Effector memory CD4-positive, alpha-beta T cell (primary cell): ENCODE measurements around the gene SORCS2.

Source experiments
- DNase-seq, 3 donors: peaks; one replicate each; pipeline ENCODE4 v3.0.0-alpha.2; 2020
- H3K27ac ChIP-seq: 2 replicates; pipeline ENCODE4 v1.7.0; 2013; ENCODE audit warnings: mild to moderate bottlenecking, low read length, moderate library complexity; ENCODE audit not compliant: insufficient read depth, poor library complexity, severe bottlenecking
- H3K27me3 ChIP-seq: replicated peaks from 2 replicates; pipeline ENCODE4 v1.7.0; 2013; ENCODE audit warnings: mild to moderate bottlenecking, low read length; ENCODE audit not compliant: insufficient read depth, control insufficient read depth, poor library complexity, severe bottlenecking
- H3K36me3 ChIP-seq: 2 replicates; pipeline ENCODE4 v1.7.0; 2013; ENCODE audit warnings: mild to moderate bottlenecking, low read length, moderate library complexity; ENCODE audit not compliant: control insufficient read depth, insufficient read depth
- H3K4me1 ChIP-seq: 2 replicates; pipeline ENCODE4 v1.7.0; 2013; ENCODE audit warnings: low read length, mild to moderate bottlenecking; ENCODE audit not compliant: control insufficient read depth, insufficient read depth, poor library complexity, severe bottlenecking
- H3K4me3 ChIP-seq: 2 replicates; pipeline ENCODE4 v1.7.0; 2013; ENCODE audit warnings: low read length, low read depth, mild to moderate bottlenecking; ENCODE audit not compliant: insufficient read depth, poor library complexity, severe bottlenecking
- H3K9me3 ChIP-seq: 2 replicates; pipeline ENCODE4 v1.7.0; 2013; ENCODE audit warnings: mild to moderate bottlenecking, low read length, moderate library complexity; ENCODE audit not compliant: control insufficient read depth

The SORCS2 gene

DNA sequence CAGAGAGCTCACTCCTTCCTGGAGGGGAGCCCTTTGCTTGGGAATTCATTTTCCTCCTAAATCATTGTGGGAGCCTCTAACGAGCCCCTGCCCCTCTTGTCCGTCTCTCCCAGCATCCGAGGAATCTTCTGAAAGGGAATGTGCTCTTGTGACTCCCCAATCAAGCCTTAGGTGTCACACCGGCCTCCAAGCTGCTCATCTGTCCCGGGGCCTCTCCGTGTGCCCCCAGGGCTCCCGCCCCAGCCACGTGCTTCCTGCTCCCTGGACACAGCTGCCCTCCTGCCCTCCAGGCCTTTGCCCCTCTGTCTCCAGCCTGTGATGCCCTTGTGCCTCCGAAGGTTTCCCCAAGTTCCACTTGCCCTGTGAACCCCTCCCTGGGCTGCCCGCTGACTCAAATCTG lies 507.5 kb downstream of the SORCS2 start:
- H3K36me3 ChIP-seq: no peaks in the 10 kb centered on the region
- H3K4me3 ChIP-seq: no peak overlapping the region
- H3K4me1 ChIP-seq: no peaks in the 10 kb centered on the region
- no peaks in the 10 kb centered on the region for H3K9me3 ChIP-seq
- DNase-seq: no peak
- H3K27ac ChIP-seq: no peak overlapping the region
- H3K27me3 ChIP-seq: no peaks in the 10 kb centered on the region

- Histone ChIP-seq H3K9me3 (no peaks in the 10 kb centered on the region), H3K27me3 (no peaks in the 10 kb centered on the region), H3K4me3 (no peak overlapping the region), H3K4me1 (no peaks in the 10 kb centered on the region), H3K36me3 (no peaks in the 10 kb centered on the region), H3K27ac (no peak overlapping the region)
- DNase-seq: no peak
Observed at GRCh38 chr4:7700665-7701064, 508.3 kb downstream of the SORCS2 start.

- Histone ChIP-seq H3K27me3 (no peaks in the 10 kb centered on the region), H3K9me3 (no peaks in the 10 kb centered on the region), H3K36me3 (no peaks in the 10 kb centered on the region), H3K4me3 (no peak overlapping the region), H3K4me1 (no peaks in the 10 kb centered on the region), H3K27ac (no peak overlapping the region)
- DNase-seq: no peak
Observed at GRCh38 chr4:7701866-7702649, 509.7 kb downstream of the SORCS2 start.

DNA sequence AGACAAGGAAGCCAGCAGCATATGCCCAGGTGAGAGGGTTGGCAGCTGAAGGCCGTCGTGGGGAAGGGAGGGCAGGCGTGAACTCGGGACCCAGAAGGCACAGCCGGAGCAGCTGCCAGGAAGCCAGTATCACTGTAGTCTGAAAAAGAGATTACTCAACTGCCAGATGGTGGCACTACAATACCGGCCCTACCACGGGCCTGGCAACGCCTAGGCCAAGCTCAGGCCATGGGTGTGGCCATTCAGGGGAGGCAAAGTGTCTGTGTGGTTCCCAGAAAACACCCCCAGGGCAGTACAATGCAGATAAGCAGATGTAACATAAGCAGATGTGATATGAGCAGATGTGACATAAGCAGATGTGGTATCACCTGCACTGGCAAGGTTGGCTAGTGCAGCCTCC lies 511.4 kb downstream of the SORCS2 start:
- no peak overlapping the region for H3K4me3 ChIP-seq
- H3K27me3 ChIP-seq: no peaks in the 10 kb centered on the region
- no peak overlapping the region for H3K27ac ChIP-seq
- H3K4me1 ChIP-seq: no peaks in the 10 kb centered on the region
- DNase-seq: no peak
- H3K36me3 ChIP-seq: no peaks in the 10 kb centered on the region
- no peaks in the 10 kb centered on the region for H3K9me3 ChIP-seq

DNA sequence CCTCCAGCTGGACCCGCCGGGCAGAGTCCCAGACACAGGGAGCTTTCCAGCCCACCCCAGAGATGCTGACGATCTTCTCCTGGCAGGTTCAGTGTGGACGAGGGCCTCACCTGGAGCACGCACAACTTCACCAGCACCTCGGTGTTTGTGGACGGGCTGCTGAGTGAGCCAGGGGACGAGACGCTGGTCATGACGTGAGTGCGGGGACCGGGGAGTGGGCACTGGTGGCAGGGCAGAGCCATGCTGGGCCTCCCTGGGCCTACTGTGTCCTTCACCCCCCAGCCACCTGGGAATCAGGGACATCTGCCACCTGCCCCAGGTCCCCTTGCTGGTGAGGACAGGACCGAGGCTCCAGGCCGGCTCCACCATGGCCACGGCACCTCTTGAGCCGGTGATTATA lies 511.8 kb downstream of the SORCS2 start:
- Histone ChIP-seq H3K9me3 (no peaks in the 10 kb centered on the region), H3K4me3 (no peak overlapping the region), H3K4me1 (no peaks in the 10 kb centered on the region), H3K36me3 (no peaks in the 10 kb centered on the region), H3K27ac (no peak overlapping the region), H3K27me3 (no peaks in the 10 kb centered on the region)
- no peak for DNase-seq

DNA sequence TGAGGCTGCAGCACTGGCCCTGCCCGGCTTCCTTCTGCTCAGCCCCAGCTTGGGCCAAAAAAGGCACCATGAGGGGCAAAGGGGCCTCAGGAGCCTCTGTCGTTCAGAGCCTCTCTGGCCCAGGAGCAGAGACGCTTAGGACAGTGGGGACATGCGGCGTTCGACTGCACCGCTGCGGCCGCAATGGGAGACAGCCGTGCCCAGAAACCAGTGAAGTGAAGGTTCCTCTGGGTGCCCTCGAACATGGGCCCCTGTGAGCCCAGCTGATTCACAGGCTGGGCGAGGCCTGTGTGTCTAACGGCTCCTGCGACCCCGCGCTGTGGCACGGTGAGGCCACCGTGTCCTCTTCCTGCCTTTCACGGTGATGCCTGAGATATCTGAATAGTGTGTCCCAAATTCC lies 512.3 kb downstream of the SORCS2 start:
- Histone ChIP-seq H3K27ac (no peak overlapping the region), H3K36me3 (no peaks in the 10 kb centered on the region), H3K4me1 (no peaks in the 10 kb centered on the region), H3K4me3 (no peak overlapping the region), H3K9me3 (no peaks in the 10 kb centered on the region), H3K27me3 (no peaks in the 10 kb centered on the region)
- no peak for DNase-seq

DNA sequence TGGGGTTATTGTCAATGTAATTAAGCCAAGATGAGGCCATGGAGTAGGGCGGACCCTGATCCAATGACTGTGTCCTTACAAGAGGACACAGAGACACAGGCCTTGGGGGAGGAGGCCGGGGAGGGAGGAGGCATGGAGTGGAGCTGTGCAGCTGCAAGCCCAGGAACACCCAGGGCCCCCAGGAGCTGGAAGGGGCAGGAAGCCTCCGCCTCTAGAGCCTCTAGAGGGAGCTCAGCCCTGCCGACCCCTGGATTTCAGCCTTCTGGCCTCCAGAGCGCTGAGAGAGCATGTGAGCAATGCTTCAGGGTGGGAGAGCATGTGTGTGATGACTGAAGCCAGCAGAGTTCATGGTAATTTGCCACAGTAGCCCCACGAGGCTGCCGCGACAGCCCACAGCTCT lies 512.7 kb downstream of the SORCS2 start:
- H3K9me3 ChIP-seq: no peaks in the 10 kb centered on the region
- H3K36me3 ChIP-seq: no peaks in the 10 kb centered on the region
- no peaks in the 10 kb centered on the region for H3K27me3 ChIP-seq
- H3K4me3 ChIP-seq: no peak overlapping the region
- DNase-seq: no peak
- no peaks in the 10 kb centered on the region for H3K4me1 ChIP-seq
- no peak overlapping the region for H3K27ac ChIP-seq

DNA sequence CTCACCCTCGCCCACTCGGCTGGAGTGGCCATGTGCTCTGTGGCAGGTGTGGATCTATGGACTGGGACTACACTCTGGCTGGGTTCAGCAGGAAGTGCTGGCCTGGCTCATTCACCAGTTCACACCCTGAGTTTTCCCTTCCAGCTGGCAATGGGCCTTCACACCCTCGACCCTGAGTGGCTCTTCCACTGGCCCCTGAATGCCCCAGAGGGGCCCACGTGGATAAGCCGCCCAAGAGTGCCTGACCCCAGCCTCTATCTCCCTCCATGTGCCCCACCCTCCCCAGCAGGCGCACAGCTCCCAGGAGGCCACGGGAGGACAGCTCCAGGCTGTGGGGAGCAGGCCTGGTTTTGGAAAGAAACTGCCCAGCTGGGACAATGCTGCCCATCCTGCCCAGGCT lies 513.3 kb downstream of the SORCS2 start:
- Histone ChIP-seq H3K4me3 (no peak overlapping the region), H3K36me3 (no peaks in the 10 kb centered on the region), H3K27me3 (no peaks in the 10 kb centered on the region), H3K27ac (no peak overlapping the region), H3K4me1 (no peaks in the 10 kb centered on the region), H3K9me3 (no peaks in the 10 kb centered on the region)
- DNase-seq: no peak

GRCh38 chr4:7708238-7708637 lies 515.9 kb downstream of the SORCS2 start:
- no peaks in the 10 kb centered on the region for H3K9me3 ChIP-seq
- no peaks in the 10 kb centered on the region for H3K36me3 ChIP-seq
- H3K4me3 ChIP-seq: no peak overlapping the region
- H3K27me3 ChIP-seq: no peaks in the 10 kb centered on the region
- H3K4me1 ChIP-seq: no peaks in the 10 kb centered on the region
- DNase-seq: no peak
- no peak overlapping the region for H3K27ac ChIP-seq

- H3K9me3 ChIP-seq: no peaks in the 10 kb centered on the region
- no peak overlapping the region for H3K4me3 ChIP-seq
- no peaks in the 10 kb centered on the region for H3K4me1 ChIP-seq
Observed at GRCh38 chr4:7708981-7709380, 516.6 kb downstream of the SORCS2 start.

More at GRCh38 chr4:7708981-7709380, 516.6 kb downstream of the SORCS2 start:
- Histone ChIP-seq H3K27ac (no peak overlapping the region), H3K36me3 (no peaks in the 10 kb centered on the region), H3K27me3 (no peaks in the 10 kb centered on the region)
- no peak for DNase-seq
